Liver (tissue), 9 donors: ENCODE measurements around the gene ZBTB11. TPM values are rescaled to one million over a fixed set of nuclear protein-coding genes. Genes with fewer than 3 reads are reported as not detected.
"Not testable (repeated sequence)": the region's sequence is repeated elsewhere in the genome, so short reads cannot be mapped to it uniquely, and the experiment has no call there.

ENCODE experiments used
- DNase-seq: peaks from one replicate; pipeline ENCODE4 v3.0.0-alpha.2; 2017; ENCODE audit warnings: low spot score
- H3K27ac ChIP-seq, 2 donors: one replicate each; pipeline ENCODE4 v1.7.0; 2013; ENCODE audit warnings: inconsistent platforms in 2 of 2, low read length in 2 of 2, control low read depth in 1 of 2, low read depth in 1 of 2, mild to moderate bottlenecking in 1 of 2
- H3K27me3 ChIP-seq, 4 donors: one replicate each; pipeline versions ENCODE4 v1.6.1 to v1.7.0; 2013; ENCODE audit warnings: low read length in 3 of 4, inconsistent platforms in 1 of 4, mild to moderate bottlenecking in 1 of 4, moderate library complexity in 1 of 4; ENCODE audit not compliant: control insufficient read depth in 4 of 4, insufficient read depth in 4 of 4
- H3K36me3 ChIP-seq, 4 donors: one replicate each; pipeline versions ENCODE4 v1.6.1 to v1.7.0; 2013; ENCODE audit warnings: low read length in 3 of 4, mild to moderate bottlenecking in 3 of 4, low read depth in 1 of 4, moderate library complexity in 1 of 4; ENCODE audit not compliant: control insufficient read depth in 4 of 4, insufficient read depth in 3 of 4
- H3K4me1 ChIP-seq, 4 donors: one replicate each; pipeline versions ENCODE4 v1.6.1 to v1.7.0; 2013; ENCODE audit warnings: low read length in 3 of 4, mild to moderate bottlenecking in 3 of 4, moderate library complexity in 1 of 4; ENCODE audit not compliant: control insufficient read depth in 4 of 4, insufficient read depth in 4 of 4
- H3K4me3 ChIP-seq, 3 donors: one replicate each; pipeline versions ENCODE4 v1.6.1 to v1.7.0; 2013; ENCODE audit warnings: low read length in 3 of 3, control low read depth in 1 of 3, low read depth in 1 of 3, mild to moderate bottlenecking in 1 of 3
- H3K9ac ChIP-seq, 2 donors: one replicate each; pipeline ENCODE4 v1.7.0; 2013; ENCODE audit warnings: low read length in 2 of 2, mild to moderate bottlenecking in 2 of 2, moderate library complexity in 2 of 2, control low read depth in 1 of 2, low read depth in 1 of 2
- H3K9me3 ChIP-seq, 4 donors: one replicate each; pipeline versions ENCODE4 v1.6.1 to v1.7.0; 2013; ENCODE audit warnings: low read length in 3 of 4; ENCODE audit not compliant: control insufficient read depth in 4 of 4
- CTCF ChIP-seq: fragments of 150-350 bp; IDR thresholded peaks from 2 replicates; pipeline ENCODE4 v1.5.1; 2017; ENCODE audit warnings: improper control_type of control experiment, low read depth, low read length; ENCODE audit not compliant: missing input control
- FOXA1 ChIP-seq: IDR thresholded peaks from 2 replicates; pipeline ENCODE4 v1.6.1; 2016; ENCODE audit warnings: antibody characterized with exemption
- HNF4A ChIP-seq, 2 donors: conservative IDR thresholded peaks; 2 replicates each; pipeline ENCODE4 v1.6.1; 2016; ENCODE audit warnings: antibody characterized with exemption in 2 of 2, mild to moderate bottlenecking in 2 of 2
- HNF4G ChIP-seq: IDR thresholded peaks from 2 replicates; pipeline ENCODE4 v1.6.1; 2016; ENCODE audit warnings: antibody characterized with exemption
- JUND ChIP-seq, 2 donors: IDR thresholded peaks; 2 replicates each; pipeline ENCODE4 v1.6.1; 2016; ENCODE audit warnings: antibody characterized with exemption in 2 of 2
- MAX ChIP-seq: IDR thresholded peaks from 2 replicates; pipeline ENCODE4 v1.6.1; 2016; ENCODE audit warnings: antibody characterized with exemption
- RAD21 ChIP-seq, 2 donors: IDR thresholded peaks; 2 replicates each; pipeline ENCODE4 v1.6.1; 2016; ENCODE audit warnings: antibody characterized with exemption in 2 of 2, mild to moderate bottlenecking in 2 of 2
- REST ChIP-seq: IDR thresholded peaks from 2 replicates; pipeline ENCODE4 v1.6.1; 2016; ENCODE audit warnings: antibody characterized with exemption, mild to moderate bottlenecking
- RXRA ChIP-seq, 2 donors: IDR thresholded peaks; 2 replicates each; pipeline ENCODE4 v1.6.1; 2017 to 2018; ENCODE audit warnings: antibody characterized with exemption in 2 of 2, mild to moderate bottlenecking in 1 of 2
- SP1 ChIP-seq: IDR thresholded peaks from 2 replicates; pipeline ENCODE4 v1.6.1; 2018; ENCODE audit warnings: antibody characterized with exemption, mild to moderate bottlenecking
- TAF1 ChIP-seq: conservative IDR thresholded peaks from 2 replicates; pipeline ENCODE4 v1.6.1; 2016; ENCODE audit warnings: antibody characterized with exemption, mild to moderate bottlenecking
- ZBTB33 ChIP-seq: IDR thresholded peaks from 2 replicates; pipeline ENCODE4 v1.6.1; 2016; ENCODE audit warnings: antibody characterized with exemption
- WGBS: extraction: QIAGEN DNeasy Blood & Tissue Kit; methylation state at CpG from one replicate; pipeline ENCODE4 v1.1.7; 2013; 5-methylcytosine and 5-hydroxymethylcytosine counted together
- polyA plus RNA-seq, 2 donors: library from polyadenylated mRNA; stranded (reverse) in 1 of 2; unstranded in 1 of 2; fragments of 200-250 nt in 1 of 2; fragments of >200 nt in 1 of 2; fragmentation: Nextera tagmentation in 1 of 2; extraction: Ambion mirVana in 1 of 2; gene quantifications; one replicate each; pipeline versions ENCODE4 v1.2.1 to v1.2.3, GENCODE V29; 2013 to 2015
- total RNA-seq, 2 donors: library from RNA; depleted of rRNA; stranded (reverse); fragments of >200 nt; gene quantifications; one replicate each; pipeline ENCODE4 v1.2.3, GENCODE V29; 2014
- donor health status: healthy.
- donor health status: healthy.
- donor health status: healthy.
- donor health status: healthy.
- donor health status: healthy.

ZBTB11 gene
- total and polyA plus RNA-seq, 4 donors = 3.8 to 18.7 (median 9.2) TPM

- no peak overlapping the region for H3K4me3 ChIP-seq
- TF ChIP-seq TAF1 = no peak
- TF ChIP-seq REST = no peak
- TF ChIP-seq CTCF = no peak
- TF ChIP-seq RAD21 (IDR thresholded peaks at IDR 0.05) = no peak
- TF ChIP-seq RXRA (IDR thresholded peaks at IDR 0.05) = no peak
- TF ChIP-seq FOXA1 = no peak
- no peak for TF ChIP-seq HNF4A (conservative IDR thresholded peaks at IDR 0.05)
- no peak for TF ChIP-seq MAX
- TF ChIP-seq ZBTB33 = no peak
- no peak for TF ChIP-seq HNF4G
- TF ChIP-seq JUND (IDR thresholded peaks at IDR 0.05) = no peak
- no peak for TF ChIP-seq SP1
- no peak for DNase-seq
- no peak overlapping the region for H3K9ac ChIP-seq
- H3K9me3 ChIP-seq = no peaks in the 10 kb centered on the region
- H3K4me1 ChIP-seq = no peaks in the 10 kb centered on the region
- no peak overlapping the region for H3K27ac ChIP-seq
- H3K27me3 ChIP-seq = no peaks in the 10 kb centered on the region
- H3K36me3 ChIP-seq = no peaks in the 10 kb centered on the region
- 89% methylated on average over 2 of the region's 2 CpGs for WGBS
Measured at GRCh38 chr3:101611023-101611422, 65.9 kb downstream of the ZBTB11 start.

GRCh38 chr3:101605398-101605797 lies 71.5 kb downstream of the ZBTB11 start:
- H3K9ac ChIP-seq, H3K4me1 ChIP-seq, H3K9me3 ChIP-seq, H3K27ac ChIP-seq, H3K4me3 ChIP-seq, H3K36me3 ChIP-seq, DNase-seq, H3K27me3 ChIP-seq: not testable (repeated sequence)
- 73% methylated on average over 10 of the region's 10 CpGs for WGBS
